Astrocyte of the spinal cord (primary cell): Measurements from ENCODE around the gene FAM20B.
"Not testable (repeated sequence)": the region's sequence is repeated elsewhere in the genome, so short reads cannot be mapped to it uniquely, and the experiment has no call there.

Source experiments
- DNase-seq: peaks from one replicate; pipeline ENCODE4 v3.0.0; 2011; ENCODE audit warnings: low read depth, low spot score
- H3K4me3 ChIP-seq: 2 replicates; pipeline ENCODE4 v1.5.1; 2011; ENCODE audit warnings: low read depth, mild to moderate bottlenecking, low read length, moderate library complexity
- in situ Hi-C: cut with HindIII; loops from 2 replicates; pipeline ENCODE4 v1.10.0; 2017; ENCODE audit warnings: low sequenced_read_pairs
- TF ChIP-seq, protein P1 (sequence below): IDR thresholded peaks from 2 replicates; pipeline ENCODE4 v1.5.1; 2012; ENCODE audit warnings: low read depth, mild to moderate bottlenecking, low read length, inconsistent platforms

The FAM20B gene, protein sequence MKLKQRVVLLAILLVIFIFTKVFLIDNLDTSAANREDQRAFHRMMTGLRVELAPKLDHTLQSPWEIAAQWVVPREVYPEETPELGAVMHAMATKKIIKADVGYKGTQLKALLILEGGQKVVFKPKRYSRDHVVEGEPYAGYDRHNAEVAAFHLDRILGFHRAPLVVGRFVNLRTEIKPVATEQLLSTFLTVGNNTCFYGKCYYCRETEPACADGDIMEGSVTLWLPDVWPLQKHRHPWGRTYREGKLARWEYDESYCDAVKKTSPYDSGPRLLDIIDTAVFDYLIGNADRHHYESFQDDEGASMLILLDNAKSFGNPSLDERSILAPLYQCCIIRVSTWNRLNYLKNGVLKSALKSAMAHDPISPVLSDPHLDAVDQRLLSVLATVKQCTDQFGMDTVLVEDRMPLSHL

GRCh38 chr1:179025125-179025974, at the start of gene FAM20B:
TSS of gene FAM20B (plus strand) at chr1:179025894. CDS start at chr1:179043848, 17,954 bp downstream.
- in situ Hi-C loops = no loop called here
- DNase-seq = peak; percentile 96
- TF ChIP-seq, protein P1, sequence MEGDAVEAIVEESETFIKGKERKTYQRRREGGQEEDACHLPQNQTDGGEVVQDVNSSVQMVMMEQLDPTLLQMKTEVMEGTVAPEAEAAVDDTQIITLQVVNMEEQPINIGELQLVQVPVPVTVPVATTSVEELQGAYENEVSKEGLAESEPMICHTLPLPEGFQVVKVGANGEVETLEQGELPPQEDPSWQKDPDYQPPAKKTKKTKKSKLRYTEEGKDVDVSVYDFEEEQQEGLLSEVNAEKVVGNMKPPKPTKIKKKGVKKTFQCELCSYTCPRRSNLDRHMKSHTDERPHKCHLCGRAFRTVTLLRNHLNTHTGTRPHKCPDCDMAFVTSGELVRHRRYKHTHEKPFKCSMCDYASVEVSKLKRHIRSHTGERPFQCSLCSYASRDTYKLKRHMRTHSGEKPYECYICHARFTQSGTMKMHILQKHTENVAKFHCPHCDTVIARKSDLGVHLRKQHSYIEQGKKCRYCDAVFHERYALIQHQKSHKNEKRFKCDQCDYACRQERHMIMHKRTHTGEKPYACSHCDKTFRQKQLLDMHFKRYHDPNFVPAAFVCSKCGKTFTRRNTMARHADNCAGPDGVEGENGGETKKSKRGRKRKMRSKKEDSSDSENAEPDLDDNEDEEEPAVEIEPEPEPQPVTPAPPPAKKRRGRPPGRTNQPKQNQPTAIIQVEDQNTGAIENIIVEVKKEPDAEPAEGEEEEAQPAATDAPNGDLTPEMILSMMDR = no peak
- peak within 1 kb of the TSS; percentile 73 for H3K4me3 ChIP-seq

DNA sequence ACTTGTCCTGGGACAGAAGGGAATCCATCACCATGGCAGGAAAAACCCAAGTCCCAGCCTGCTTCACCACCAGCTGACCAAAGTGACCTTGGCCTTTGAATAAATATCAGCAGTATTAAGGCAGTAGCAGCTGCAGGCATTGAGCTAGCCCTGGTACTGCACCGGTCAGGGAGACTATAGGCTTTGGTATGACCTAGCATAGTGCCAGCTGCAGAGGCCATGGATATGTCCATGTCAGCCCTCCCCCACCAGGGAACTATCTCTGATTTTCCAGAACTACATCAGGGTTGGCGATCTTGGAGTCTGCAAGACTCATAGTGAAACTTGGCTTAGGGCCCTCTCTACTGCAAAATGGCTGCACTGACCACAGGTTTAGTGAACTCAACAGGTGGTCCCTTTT, 49.2 kb upstream of the FAM20B start:
- in situ Hi-C loops = no loop called here

GRCh38 chr1:178986204-178986603, 39.5 kb upstream of the FAM20B start:
- in situ Hi-C loops = no loop called here
- no peak overlapping the region for H3K4me3 ChIP-seq
- TF ChIP-seq, protein P1 = no peak
- DNase-seq = no peak

More for the DNA sequence above, 49.2 kb upstream of the FAM20B start:
- no peak overlapping the region for H3K4me3 ChIP-seq
- DNase-seq = no peak
- TF ChIP-seq, protein P1 = no peak

DNA sequence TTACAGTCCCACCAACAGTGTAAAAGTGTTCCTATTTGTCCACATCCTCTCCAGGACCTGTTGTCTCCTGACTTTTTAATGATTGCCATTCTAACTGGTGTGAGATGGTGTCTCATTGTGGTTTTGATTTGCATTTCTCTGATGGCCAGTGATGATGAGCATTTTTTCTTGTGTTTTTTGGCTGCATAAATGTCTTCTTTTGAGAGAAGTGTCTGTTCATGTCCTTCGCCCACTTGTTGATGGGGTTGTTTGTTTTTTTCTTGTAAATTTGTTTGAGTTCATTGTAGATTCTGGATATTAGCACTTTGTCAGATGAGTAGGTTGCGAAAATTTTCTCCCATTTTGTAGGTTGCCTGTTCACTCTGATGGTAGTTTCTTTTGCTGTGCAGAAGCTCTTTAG, 37.5 kb upstream of the FAM20B start:
- in situ Hi-C loops, H3K4me3 ChIP-seq, DNase-seq: not testable (repeated sequence)

- TF ChIP-seq, protein P1 = no peak
- no peak overlapping the region for H3K4me3 ChIP-seq
- in situ Hi-C loops = no loop called here
- DNase-seq = no peak
These were observed 32.1 kb upstream of the FAM20B start for GRCh38 chr1:178993559-178993958.

GRCh38 chr1:178997428-178997827, 28.3 kb upstream of the FAM20B start:
- in situ Hi-C loops = no loop called here
- no peak overlapping the region for H3K4me3 ChIP-seq
- no peak for DNase-seq
- TF ChIP-seq, protein P1 = no peak

DNA sequence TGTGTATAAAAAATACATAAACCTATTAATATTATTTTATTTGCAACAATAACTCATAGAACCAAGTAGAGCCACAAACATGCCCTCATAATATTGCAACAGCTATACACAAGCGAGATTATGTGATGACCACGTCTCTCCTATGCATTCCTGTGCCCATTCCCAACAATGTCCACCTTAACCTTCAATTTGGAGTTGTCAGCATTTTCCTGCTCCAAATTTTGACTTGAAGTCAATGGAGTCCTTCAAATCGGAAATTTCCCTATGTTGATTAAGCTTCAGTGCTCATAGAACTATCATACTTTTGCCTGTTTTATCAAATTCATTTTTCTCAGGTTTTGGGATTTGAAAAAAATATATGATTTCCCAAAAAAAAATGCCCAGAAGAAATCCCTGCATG, 27.4 kb upstream of the FAM20B start:
- DNase-seq = no peak
- H3K4me3 ChIP-seq = no peak overlapping the region
- TF ChIP-seq, protein P1 = no peak
- in situ Hi-C loops = no loop called here
